ENCODE measurements around the gene NR3C1.

Gene NR3C1

DNA sequence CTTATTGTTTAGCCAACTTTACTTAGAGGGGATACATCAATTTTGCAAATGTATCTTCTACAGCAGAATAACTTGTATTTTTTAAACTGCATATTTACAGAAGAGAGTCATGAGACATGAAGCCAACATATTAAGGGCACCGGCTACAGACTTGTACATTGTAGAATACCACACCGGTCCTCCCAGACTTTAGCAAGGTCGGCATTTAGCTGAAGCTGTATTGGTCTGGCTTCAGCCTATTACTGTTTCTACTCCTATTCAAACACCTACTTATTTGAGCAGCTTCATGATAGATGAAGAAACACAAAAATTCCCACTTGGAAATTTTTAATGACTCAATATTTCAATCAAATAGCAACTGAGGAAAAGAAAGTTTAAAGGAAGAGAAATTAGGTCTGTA lies 33.0 kb downstream of the NR3C1 start:
- TF ChIP-seq TCF4 (CRISPR knock-in tag; IDR thresholded peaks at IDR 0.05; ENCODE audit: borderline replicate concordance): no peak
- no peak for TF ChIP-seq TOX (CRISPR knock-in tag; IDR thresholded peaks at IDR 0.05; ENCODE audit: borderline replicate concordance)
- TF ChIP-seq ZC3H10 (CRISPR knock-in tag; IDR thresholded peaks at IDR 0.05): no peak
- TF ChIP-seq, protein P1, sequence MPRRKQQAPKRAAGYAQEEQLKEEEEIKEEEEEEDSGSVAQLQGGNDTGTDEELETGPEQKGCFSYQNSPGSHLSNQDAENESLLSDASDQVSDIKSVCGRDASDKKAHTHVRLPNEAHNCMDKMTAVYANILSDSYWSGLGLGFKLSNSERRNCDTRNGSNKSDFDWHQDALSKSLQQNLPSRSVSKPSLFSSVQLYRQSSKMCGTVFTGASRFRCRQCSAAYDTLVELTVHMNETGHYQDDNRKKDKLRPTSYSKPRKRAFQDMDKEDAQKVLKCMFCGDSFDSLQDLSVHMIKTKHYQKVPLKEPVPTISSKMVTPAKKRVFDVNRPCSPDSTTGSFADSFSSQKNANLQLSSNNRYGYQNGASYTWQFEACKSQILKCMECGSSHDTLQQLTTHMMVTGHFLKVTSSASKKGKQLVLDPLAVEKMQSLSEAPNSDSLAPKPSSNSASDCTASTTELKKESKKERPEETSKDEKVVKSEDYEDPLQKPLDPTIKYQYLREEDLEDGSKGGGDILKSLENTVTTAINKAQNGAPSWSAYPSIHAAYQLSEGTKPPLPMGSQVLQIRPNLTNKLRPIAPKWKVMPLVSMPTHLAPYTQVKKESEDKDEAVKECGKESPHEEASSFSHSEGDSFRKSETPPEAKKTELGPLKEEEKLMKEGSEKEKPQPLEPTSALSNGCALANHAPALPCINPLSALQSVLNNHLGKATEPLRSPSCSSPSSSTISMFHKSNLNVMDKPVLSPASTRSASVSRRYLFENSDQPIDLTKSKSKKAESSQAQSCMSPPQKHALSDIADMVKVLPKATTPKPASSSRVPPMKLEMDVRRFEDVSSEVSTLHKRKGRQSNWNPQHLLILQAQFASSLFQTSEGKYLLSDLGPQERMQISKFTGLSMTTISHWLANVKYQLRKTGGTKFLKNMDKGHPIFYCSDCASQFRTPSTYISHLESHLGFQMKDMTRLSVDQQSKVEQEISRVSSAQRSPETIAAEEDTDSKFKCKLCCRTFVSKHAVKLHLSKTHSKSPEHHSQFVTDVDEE (CRISPR knock-in tag; IDR thresholded peaks at IDR 0.05): no peak
- TF ChIP-seq, protein P2, sequence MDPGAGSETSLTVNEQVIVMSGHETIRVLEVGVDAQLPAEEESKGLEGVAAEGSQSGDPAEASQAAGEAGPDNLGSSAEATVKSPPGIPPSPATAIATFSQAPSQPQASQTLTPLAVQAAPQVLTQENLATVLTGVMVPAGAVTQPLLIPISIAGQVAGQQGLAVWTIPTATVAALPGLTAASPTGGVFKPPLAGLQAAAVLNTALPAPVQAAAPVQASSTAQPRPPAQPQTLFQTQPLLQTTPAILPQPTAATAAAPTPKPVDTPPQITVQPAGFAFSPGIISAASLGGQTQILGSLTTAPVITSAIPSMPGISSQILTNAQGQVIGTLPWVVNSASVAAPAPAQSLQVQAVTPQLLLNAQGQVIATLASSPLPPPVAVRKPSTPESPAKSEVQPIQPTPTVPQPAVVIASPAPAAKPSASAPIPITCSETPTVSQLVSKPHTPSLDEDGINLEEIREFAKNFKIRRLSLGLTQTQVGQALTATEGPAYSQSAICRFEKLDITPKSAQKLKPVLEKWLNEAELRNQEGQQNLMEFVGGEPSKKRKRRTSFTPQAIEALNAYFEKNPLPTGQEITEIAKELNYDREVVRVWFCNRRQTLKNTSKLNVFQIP (CRISPR knock-in tag; IDR thresholded peaks at IDR 0.05; ENCODE audit: borderline replicate concordance, low read depth): no peak
- no peak for TF ChIP-seq PPARA (CRISPR knock-in tag; IDR thresholded peaks at IDR 0.05; ENCODE audit: borderline replicate concordance)
- no peak for TF ChIP-seq ZFP30 (CRISPR knock-in tag; IDR thresholded peaks at IDR 0.05)
- TF ChIP-seq CSDC2 (CRISPR knock-in tag; IDR thresholded peaks at IDR 0.05): no peak
- no peak for ATAC-seq

DNA sequence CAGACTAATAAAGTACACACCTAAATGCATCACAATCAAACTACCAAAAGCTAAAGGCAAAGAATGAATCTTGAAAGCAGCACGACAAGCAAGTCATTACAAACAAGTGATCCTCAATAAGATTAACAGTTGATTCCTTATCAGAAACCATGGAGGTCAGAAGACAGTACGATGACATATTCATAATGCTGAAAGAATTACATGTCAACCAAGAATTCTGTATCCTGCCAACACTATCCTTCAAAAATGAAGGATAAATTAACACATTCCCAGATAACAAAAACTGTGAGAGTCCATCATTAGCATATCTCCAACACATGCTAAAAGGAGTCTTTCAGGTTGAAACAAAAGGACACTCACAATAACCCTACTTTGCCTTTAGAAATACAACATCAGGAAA lies 39.4 kb downstream of the NR3C1 start:
- no peak for ATAC-seq
- TF ChIP-seq, protein P3, sequence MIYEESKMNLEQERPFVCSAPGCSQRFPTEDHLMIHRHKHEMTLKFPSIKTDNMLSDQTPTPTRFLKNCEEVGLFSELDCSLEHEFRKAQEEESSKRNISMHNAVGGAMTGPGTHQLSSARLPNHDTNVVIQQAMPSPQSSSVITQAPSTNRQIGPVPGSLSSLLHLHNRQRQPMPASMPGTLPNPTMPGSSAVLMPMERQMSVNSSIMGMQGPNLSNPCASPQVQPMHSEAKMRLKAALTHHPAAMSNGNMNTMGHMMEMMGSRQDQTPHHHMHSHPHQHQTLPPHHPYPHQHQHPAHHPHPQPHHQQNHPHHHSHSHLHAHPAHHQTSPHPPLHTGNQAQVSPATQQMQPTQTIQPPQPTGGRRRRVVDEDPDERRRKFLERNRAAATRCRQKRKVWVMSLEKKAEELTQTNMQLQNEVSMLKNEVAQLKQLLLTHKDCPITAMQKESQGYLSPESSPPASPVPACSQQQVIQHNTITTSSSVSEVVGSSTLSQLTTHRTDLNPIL (CRISPR knock-in tag; IDR thresholded peaks at IDR 0.05; ENCODE audit: low read depth): no peak
- TF ChIP-seq ZFP30 (CRISPR knock-in tag; IDR thresholded peaks at IDR 0.05) (no peak), ISL1 (CRISPR knock-in tag; IDR thresholded peaks at IDR 0.05) (no peak), PPARA (CRISPR knock-in tag; IDR thresholded peaks at IDR 0.05; ENCODE audit: borderline replicate concordance) (no peak), ZC3H10 (CRISPR knock-in tag; IDR thresholded peaks at IDR 0.05) (no peak), OSR1 (CRISPR knock-in tag; IDR thresholded peaks at IDR 0.05) (no peak), TCF4 (CRISPR knock-in tag; IDR thresholded peaks at IDR 0.05; ENCODE audit: borderline replicate concordance) (no peak), ESRRG (CRISPR knock-in tag; IDR thresholded peaks at IDR 0.05) (no peak), ZFP3 (CRISPR knock-in tag; IDR thresholded peaks at IDR 0.05) (no peak), ARNTL (CRISPR knock-in tag; IDR thresholded peaks at IDR 0.05; ENCODE audit: borderline replicate concordance, low read depth) (no peak), TOX (CRISPR knock-in tag; IDR thresholded peaks at IDR 0.05; ENCODE audit: borderline replicate concordance) (no peak), BACH2 (CRISPR knock-in tag; IDR thresholded peaks at IDR 0.05; ENCODE audit: borderline replicate concordance) (no peak), ZNF8 (CRISPR knock-in tag; IDR thresholded peaks at IDR 0.05) (no peak), CSDC2 (CRISPR knock-in tag; IDR thresholded peaks at IDR 0.05) (no peak)
- TF ChIP-seq, protein P4, sequence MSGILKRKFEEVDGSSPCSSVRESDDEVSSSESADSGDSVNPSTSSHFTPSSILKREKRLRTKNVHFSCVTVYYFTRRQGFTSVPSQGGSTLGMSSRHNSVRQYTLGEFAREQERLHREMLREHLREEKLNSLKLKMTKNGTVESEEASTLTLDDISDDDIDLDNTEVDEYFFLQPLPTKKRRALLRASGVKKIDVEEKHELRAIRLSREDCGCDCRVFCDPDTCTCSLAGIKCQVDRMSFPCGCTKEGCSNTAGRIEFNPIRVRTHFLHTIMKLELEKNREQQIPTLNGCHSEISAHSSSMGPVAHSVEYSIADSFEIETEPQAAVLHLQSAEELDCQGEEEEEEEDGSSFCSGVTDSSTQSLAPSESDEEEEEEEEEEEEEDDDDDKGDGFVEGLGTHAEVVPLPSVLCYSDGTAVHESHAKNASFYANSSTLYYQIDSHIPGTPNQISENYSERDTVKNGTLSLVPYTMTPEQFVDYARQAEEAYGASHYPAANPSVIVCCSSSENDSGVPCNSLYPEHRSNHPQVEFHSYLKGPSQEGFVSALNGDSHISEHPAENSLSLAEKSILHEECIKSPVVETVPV (CRISPR knock-in tag; IDR thresholded peaks at IDR 0.05): no peak
- TF ChIP-seq, protein P5, sequence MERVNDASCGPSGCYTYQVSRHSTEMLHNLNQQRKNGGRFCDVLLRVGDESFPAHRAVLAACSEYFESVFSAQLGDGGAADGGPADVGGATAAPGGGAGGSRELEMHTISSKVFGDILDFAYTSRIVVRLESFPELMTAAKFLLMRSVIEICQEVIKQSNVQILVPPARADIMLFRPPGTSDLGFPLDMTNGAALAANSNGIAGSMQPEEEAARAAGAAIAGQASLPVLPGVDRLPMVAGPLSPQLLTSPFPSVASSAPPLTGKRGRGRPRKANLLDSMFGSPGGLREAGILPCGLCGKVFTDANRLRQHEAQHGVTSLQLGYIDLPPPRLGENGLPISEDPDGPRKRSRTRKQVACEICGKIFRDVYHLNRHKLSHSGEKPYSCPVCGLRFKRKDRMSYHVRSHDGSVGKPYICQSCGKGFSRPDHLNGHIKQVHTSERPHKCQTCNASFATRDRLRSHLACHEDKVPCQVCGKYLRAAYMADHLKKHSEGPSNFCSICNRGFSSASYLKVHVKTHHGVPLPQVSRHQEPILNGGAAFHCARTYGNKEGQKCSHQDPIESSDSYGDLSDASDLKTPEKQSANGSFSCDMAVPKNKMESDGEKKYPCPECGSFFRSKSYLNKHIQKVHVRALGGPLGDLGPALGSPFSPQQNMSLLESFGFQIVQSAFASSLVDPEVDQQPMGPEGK (CRISPR knock-in tag; IDR thresholded peaks at IDR 0.05; ENCODE audit: borderline replicate concordance): no peak
- TF ChIP-seq, protein P2 (CRISPR knock-in tag; IDR thresholded peaks at IDR 0.05; ENCODE audit: borderline replicate concordance, low read depth): no peak
- TF ChIP-seq, protein P1 (CRISPR knock-in tag; IDR thresholded peaks at IDR 0.05): no peak

Data from SK-N-SH treated with all-trans-retinoic acid at 6 μM for 48 hours (cell line).